ENCODE data around the gene SOWAHC.
A peak's percentile ranks its signal among the peaks of the same experiment; 100 is the strongest.

SOWAHC gene

GRCh38 chr2:109631741-109632140, 17.6 kb downstream of the SOWAHC start:
- DNase-seq (ENCODE audit: low spot score) = no peak
- no peak for TF ChIP-seq CTCF (IDR thresholded peaks at IDR 0.05; ENCODE audit: extremely low read depth, missing control alignments)

GRCh38 chr2:109632158-109632789, 18.1 kb downstream of the SOWAHC start:
- TF ChIP-seq CTCF (IDR thresholded peaks at IDR 0.05; ENCODE audit: extremely low read depth, missing control alignments) = no peak
- no peak for DNase-seq (ENCODE audit: low spot score)

GRCh38 chr2:109633284-109633961, 19.3 kb downstream of the SOWAHC start:
- no peak for TF ChIP-seq CTCF (IDR thresholded peaks at IDR 0.05; ENCODE audit: extremely low read depth, missing control alignments)
- DNase-seq (ENCODE audit: low spot score) = no peak

- DNase-seq (ENCODE audit: low spot score) = no peak
- no peak for TF ChIP-seq CTCF (IDR thresholded peaks at IDR 0.05; ENCODE audit: extremely low read depth, missing control alignments)
Observed at GRCh38 chr2:109635426-109636304, 21.5 kb downstream of the SOWAHC start.

GRCh38 chr2:109636317-109636716, 22.2 kb downstream of the SOWAHC start:
- DNase-seq (ENCODE audit: low spot score) = no peak
- TF ChIP-seq CTCF (IDR thresholded peaks at IDR 0.05; ENCODE audit: extremely low read depth, missing control alignments) = no peak

- DNase-seq (ENCODE audit: low spot score) = peak; percentile 33
- TF ChIP-seq CTCF (IDR thresholded peaks at IDR 0.05; ENCODE audit: extremely low read depth, missing control alignments) = no peak
Observed at GRCh38 chr2:109637749-109638570, 23.8 kb downstream of the SOWAHC start.
